Endothelial cell of umbilical vein (primary cell): Measurements from ENCODE around the gene ECEL1. TPM values are rescaled to one million over a fixed set of nuclear protein-coding genes. Genes with fewer than 3 reads are reported as not detected.

Source experiments
- BruUV-seq: library from RNA; stranded (reverse); fragments of 400-500 nt; replicated peaks from 2 replicates; lab custom pipeline; 2021; lab: Mats Ljungman, UMichigan
- CTCF ChIA-PET: fragments of 300-600, 350-600 bp; sonication (Branson Sonifier 250); formaldehyde crosslinking; loops from one replicate; lab custom pipeline; 2021; ENCODE audit warnings: antibody characterized with exemption, inconsistent platforms; lab: Charles Lee
- POLR2A ChIA-PET: fragments of 300-600, 350-600 bp; sonication (Branson Sonifier 250); formaldehyde crosslinking; loops from one replicate; lab custom pipeline; 2021; ENCODE audit warnings: antibody characterized with exemption, inconsistent platforms; lab: Charles Lee
- DNase-seq: peaks from one replicate; pipeline ENCODE4 v3.0.0-alpha.2; 2011; ENCODE audit warnings: low read depth, low spot score
- FAIRE-seq: peaks from 2 replicates; lab custom pipeline; 2011; peaks lifted over from hg19 to GRCh38; lab: Jason Lieb, UNC
- H2AFZ ChIP-seq: 2 replicates; pipeline ENCODE4 v1.6.0; 2012; ENCODE audit warnings: low read depth, low read length, control low read depth, inconsistent platforms
- H3K27ac ChIP-seq: 2 replicates; pipeline ENCODE4 v1.5.1; 2011; ENCODE audit warnings: low read depth, mild to moderate bottlenecking, control low read depth, low read length, moderate library complexity; ENCODE audit not compliant: insufficient read depth
- H3K27me3 ChIP-seq, 2 experiments: 2 replicates each; pipeline versions ENCODE4 v1.6.0 to v1.6.1; 2011; ENCODE audit warnings: low read length in 2 of 2, mixed read lengths in 1 of 2; ENCODE audit not compliant: control insufficient read depth in 2 of 2, insufficient read depth in 2 of 2
- H3K36me3 ChIP-seq, 2 experiments: 2 replicates in 1 of 2; 3 replicates in 1 of 2; pipeline ENCODE4 v1.5.1; 2011; ENCODE audit warnings: low read length in 2 of 2, mild to moderate bottlenecking in 1 of 2, moderate library complexity in 1 of 2; ENCODE audit not compliant: control insufficient read depth in 2 of 2, insufficient read depth in 2 of 2; ENCODE audit errors: extremely low read depth in 1 of 2
- H3K4me1 ChIP-seq: 3 replicates; pipeline ENCODE4 v1.5.1; 2011; ENCODE audit warnings: mild to moderate bottlenecking, low read length; ENCODE audit not compliant: control insufficient read depth, insufficient read depth; ENCODE audit errors: extremely low read depth
- H3K4me2 ChIP-seq: 2 replicates; pipeline ENCODE4 v1.6.1; 2011; ENCODE audit warnings: low read length, control low read depth, mixed read lengths; ENCODE audit not compliant: insufficient read depth
- H3K4me3 ChIP-seq, 3 experiments: fragments of 200-600 bp in 1 of 3; sonication (generic), shearing (Covaris generic) in 1 of 3; replicated peaks in 1 of 3; 2 replicates each; pipeline ENCODE4 v1.5.1; 2011 to 2016; ENCODE audit warnings: control low read depth in 3 of 3, low read length in 3 of 3, mild to moderate bottlenecking in 2 of 3, inconsistent platforms in 1 of 3, low read depth in 1 of 3, moderate library complexity in 1 of 3; ENCODE audit not compliant: insufficient read depth in 1 of 3
- H3K79me2 ChIP-seq: 2 replicates; pipeline ENCODE4 v1.6.0; 2012; ENCODE audit warnings: low read length, inconsistent platforms; ENCODE audit not compliant: control insufficient read depth, insufficient read depth
- H3K9ac ChIP-seq: replicated peaks from 2 replicates; pipeline ENCODE3; 2011; ENCODE audit warnings: low read length, control low read depth; ENCODE audit not compliant: insufficient read depth; ENCODE audit errors: extremely low read depth
- H3K9me1 ChIP-seq: replicated peaks from 3 replicates; pipeline ENCODE4 v1.6.0; 2011; ENCODE audit warnings: mild to moderate bottlenecking, low read length; ENCODE audit not compliant: control insufficient read depth, insufficient read depth; ENCODE audit errors: extremely low read depth
- H3K9me3 ChIP-seq: replicated peaks from 2 replicates; pipeline ENCODE4 v1.5.1; 2012; ENCODE audit warnings: low read length, inconsistent platforms; ENCODE audit not compliant: control insufficient read depth, insufficient read depth
- H4K20me1 ChIP-seq: replicated peaks from 2 replicates; pipeline ENCODE3; 2011; ENCODE audit warnings: mild to moderate bottlenecking, low read length; ENCODE audit not compliant: control insufficient read depth, insufficient read depth; ENCODE audit errors: extremely low read depth
- EZH2 ChIP-seq: IDR thresholded peaks from 2 replicates; pipeline ENCODE4 v1.6.1; 2012; ENCODE audit warnings: borderline replicate concordance, low read depth, mild to moderate bottlenecking, moderate library complexity, low read length, inconsistent platforms; ENCODE audit not compliant: severe bottlenecking
- FOS ChIP-seq: IDR thresholded peaks from 2 replicates; pipeline ENCODE4 v1.6.1; 2011; ENCODE audit warnings: mild to moderate bottlenecking, low read length, moderate library complexity, borderline replicate concordance; ENCODE audit not compliant: insufficient read depth
- GATA2 ChIP-seq: IDR thresholded peaks from 2 replicates; pipeline ENCODE4 v1.7.0; 2011; ENCODE audit warnings: low read depth, mild to moderate bottlenecking, moderate library complexity, mixed read lengths, low read length; ENCODE audit not compliant: insufficient read length, insufficient read depth
- JUN ChIP-seq: IDR thresholded peaks from 2 replicates; pipeline ENCODE4 v1.6.1; 2011; ENCODE audit warnings: borderline replicate concordance, low read depth; ENCODE audit not compliant: insufficient read length, insufficient read depth
- MAX ChIP-seq: IDR thresholded peaks from 2 replicates; pipeline ENCODE4 v1.6.1; 2011; ENCODE audit not compliant: insufficient read depth, insufficient read length
- MYC ChIP-seq: IDR thresholded peaks from one replicate; pipeline ENCODE4 v1.6.1; 2011; ENCODE audit warnings: mild to moderate bottlenecking, low read depth, low read length
- POLR2A ChIP-seq: IDR thresholded peaks from 2 replicates; pipeline ENCODE4 v1.6.1; 2012; ENCODE audit warnings: low read depth, mild to moderate bottlenecking, control low read depth, low read length
- POLR2AphosphoS5 ChIP-seq: IDR thresholded peaks from 2 replicates; pipeline ENCODE4 v1.6.1; 2012; ENCODE audit warnings: low read depth, mild to moderate bottlenecking, control low read depth, low read length, moderate library complexity; ENCODE audit not compliant: insufficient read depth
- dilution Hi-C: fragments of 300-500 bp; cut with MboI; formaldehyde crosslinking; loops from one replicate; pipeline ENCODE4 v1.15.0; 2019; ENCODE audit warnings: low sequenced_read_pairs; ENCODE audit not compliant: extremely low pct_ligation_motif_present
- intact Hi-C: fragments of 100-400 bp; cut with micrococcal nuclease; formaldehyde crosslinking; loops from one replicate; pipeline ENCODE4 v1.10.0; 2022
- polyA plus RNA-seq, 4 experiments: library from polyadenylated mRNA; depleted of rRNA in 3 of 4; stranded (reverse) in 3 of 4; unstranded in 1 of 4; fragments of >200 nt; gene quantifications; 2 replicates each; pipeline versions ENCODE4 v1.2.1 to v1.2.3, GENCODE V29; 2011 to 2012; ENCODE audit warnings: missing spikeins in 1 of 4
- total RNA-seq: library from RNA; stranded (reverse); gene quantifications from 2 replicates; pipeline ENCODE4 v1.2.3, GENCODE V29; 2021
- TF ChIP-seq, protein P1 (sequence below), 2 donors: IDR thresholded peaks; 1 replicate in 1 of 2; 2 replicates in 1 of 2; pipeline ENCODE4 v1.5.1; 2011; ENCODE audit warnings: low read length in 2 of 2, mild to moderate bottlenecking in 2 of 2, moderate library complexity in 2 of 2, control low read depth in 1 of 2, inconsistent platforms in 1 of 2, low read depth in 1 of 2; ENCODE audit not compliant: insufficient read depth in 1 of 2; ENCODE audit errors: extremely low read depth in 1 of 2

The ECEL1 gene
- total and polyA plus RNA-seq, 2 donors (not counting 3 experiments of a cell fraction or from before 2014, with no cell fraction given), result not detected

DNA sequence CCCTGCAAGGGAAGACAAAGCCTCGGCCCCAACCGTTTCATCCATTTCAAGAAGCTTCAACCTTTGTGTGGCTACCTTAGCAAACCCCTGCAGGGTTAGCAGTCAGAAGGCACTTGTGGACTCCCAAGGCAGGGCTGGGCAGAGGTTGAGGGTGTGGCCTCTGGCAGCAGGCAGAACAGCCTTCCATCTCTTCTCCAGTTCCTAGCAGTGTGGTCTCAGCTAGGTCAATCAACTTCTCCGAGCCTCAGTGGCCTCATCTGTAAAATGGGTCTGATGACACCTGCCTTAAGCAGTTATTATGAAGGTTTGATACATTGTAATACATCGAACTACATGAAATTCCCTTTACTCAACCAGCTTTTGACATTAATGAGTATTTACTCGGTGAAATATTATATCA is 25.7 kb upstream of the ECEL1 start:
- no peak for TF ChIP-seq FOS
- no peak for TF ChIP-seq MYC
- Histone ChIP-seq H3K4me3 (no peak overlapping the region), H3K36me3 (no peaks in the 10 kb centered on the region), H3K9ac (no peak overlapping the region), H3K79me2 (no peaks in the 10 kb centered on the region), H3K9me3 (no peaks in the 10 kb centered on the region), H4K20me1 (no peaks in the 10 kb centered on the region), H3K4me2 (no peak overlapping the region), H3K4me1 (no peaks in the 10 kb centered on the region), H2AFZ (no peak overlapping the region), H3K27me3 (peaks cover 2 to 3% of the 10 kb centered on the region in 2 experiments), H3K27ac (no peak overlapping the region), H3K9me1 (no peaks in the 10 kb centered on the region)
- FAIRE-seq (no peak), DNase-seq (no peak)
- intact Hi-C loops (no loop called here), dilution Hi-C loops (no loop called here)
- no TSS peak for BruUV-seq
- ChIA-PET POLR2A (no interaction called here), CTCF (interaction anchor here (1.9 kb wide), 1 partner anchor 9 kb away, joined by 6 read pairs; no protein-coding TSS in a partner anchor)

DNA sequence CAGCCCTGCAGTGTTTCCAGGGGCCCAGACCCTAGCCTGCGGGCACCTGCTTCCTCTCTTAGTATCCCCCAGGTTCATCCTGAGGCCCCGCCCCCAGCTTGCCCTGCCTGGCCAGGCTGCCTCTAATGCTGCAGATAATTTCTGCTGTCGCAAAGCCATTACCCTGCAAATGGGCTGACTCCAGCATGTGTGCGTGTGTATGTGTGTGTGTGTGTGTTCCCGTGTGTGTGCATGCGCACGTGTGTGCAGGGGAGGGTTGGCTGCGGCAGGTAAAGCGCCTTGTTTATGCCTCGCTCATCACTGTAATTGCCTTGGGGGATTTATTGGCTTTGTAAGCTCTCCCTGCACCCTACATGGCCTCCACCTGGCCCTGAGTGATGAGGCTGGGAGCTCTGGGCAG is 25.0 kb upstream of the ECEL1 start:
- Histone ChIP-seq H2AFZ (no peak overlapping the region), H3K9ac (no peak overlapping the region), H4K20me1 (no peaks in the 10 kb centered on the region), H3K9me1 (no peaks in the 10 kb centered on the region), H3K27ac (no peak overlapping the region), H3K9me3 (no peaks in the 10 kb centered on the region), H3K4me1 (no peaks in the 10 kb centered on the region), H3K36me3 (no peaks in the 10 kb centered on the region), H3K27me3 (peaks cover 2 to 4% of the 10 kb centered on the region in 2 experiments), H3K4me3 (no peak overlapping the region), H3K4me2 (no peak overlapping the region), H3K79me2 (no peaks in the 10 kb centered on the region)
- intact Hi-C loops (no loop called here), dilution Hi-C loops (no loop called here)
- FAIRE-seq (no peak), DNase-seq (no peak)
- ChIA-PET CTCF (interaction anchor here (1.9 kb wide), 1 partner anchor 10 kb away, joined by 6 read pairs; no protein-coding TSS in a partner anchor), POLR2A (no interaction called here)
- no peak for TF ChIP-seq FOS
- TF ChIP-seq GATA2, result no peak
- TF ChIP-seq JUN, result no peak
- no peak for TF ChIP-seq EZH2
- no peak for TF ChIP-seq POLR2AphosphoS5
- TF ChIP-seq MYC, result no peak
- TF ChIP-seq POLR2A, result no peak
- TF ChIP-seq, protein P1, sequence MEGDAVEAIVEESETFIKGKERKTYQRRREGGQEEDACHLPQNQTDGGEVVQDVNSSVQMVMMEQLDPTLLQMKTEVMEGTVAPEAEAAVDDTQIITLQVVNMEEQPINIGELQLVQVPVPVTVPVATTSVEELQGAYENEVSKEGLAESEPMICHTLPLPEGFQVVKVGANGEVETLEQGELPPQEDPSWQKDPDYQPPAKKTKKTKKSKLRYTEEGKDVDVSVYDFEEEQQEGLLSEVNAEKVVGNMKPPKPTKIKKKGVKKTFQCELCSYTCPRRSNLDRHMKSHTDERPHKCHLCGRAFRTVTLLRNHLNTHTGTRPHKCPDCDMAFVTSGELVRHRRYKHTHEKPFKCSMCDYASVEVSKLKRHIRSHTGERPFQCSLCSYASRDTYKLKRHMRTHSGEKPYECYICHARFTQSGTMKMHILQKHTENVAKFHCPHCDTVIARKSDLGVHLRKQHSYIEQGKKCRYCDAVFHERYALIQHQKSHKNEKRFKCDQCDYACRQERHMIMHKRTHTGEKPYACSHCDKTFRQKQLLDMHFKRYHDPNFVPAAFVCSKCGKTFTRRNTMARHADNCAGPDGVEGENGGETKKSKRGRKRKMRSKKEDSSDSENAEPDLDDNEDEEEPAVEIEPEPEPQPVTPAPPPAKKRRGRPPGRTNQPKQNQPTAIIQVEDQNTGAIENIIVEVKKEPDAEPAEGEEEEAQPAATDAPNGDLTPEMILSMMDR (IDR thresholded peaks at IDR 0.05; ENCODE audit: extremely low read depth in 1 of 2, insufficient read depth in 1 of 2, low read depth in 1 of 2, low read length in 2 of 2), result no peak
- no peak for TF ChIP-seq MAX
- no TSS peak for BruUV-seq
